Neutrophil (primary cell): ENCODE measurements around the gene SORBS1.

ENCODE experiments used
- H3K27ac ChIP-seq: fragments of 200-600 bp; sonication (generic); 2 replicates; pipeline ENCODE4 v1.5.1; 2016; ENCODE audit warnings: mild to moderate bottlenecking, moderate library complexity
- H3K27me3 ChIP-seq: fragments of 200-600 bp; sonication (generic); 2 replicates; pipeline ENCODE4 v1.6.0; 2016; ENCODE audit warnings: mild to moderate bottlenecking
- H3K36me3 ChIP-seq: fragments of 200-600 bp; sonication (generic); 2 replicates; pipeline ENCODE4 v1.5.1; 2017
- H3K4me1 ChIP-seq, 2 experiments: fragments of 200-600 bp in 1 of 2; sonication (generic) in 1 of 2; 1 replicate in 1 of 2; 2 replicates in 1 of 2; pipeline versions ENCODE4 v1.5.1 to v1.6.1; 2013 to 2016; ENCODE audit warnings: low read depth in 1 of 2, low read length in 1 of 2, mild to moderate bottlenecking in 1 of 2, moderate library complexity in 1 of 2; ENCODE audit not compliant: control insufficient read depth in 1 of 2, insufficient read depth in 1 of 2
- H3K4me3 ChIP-seq, 2 experiments: fragments of 200-600 bp in 1 of 2; sonication (generic) in 1 of 2; 1 replicate in 1 of 2; 2 replicates in 1 of 2; pipeline ENCODE4 v1.5.1; 2013 to 2016; ENCODE audit warnings: low read depth in 1 of 2, low read length in 1 of 2, mild to moderate bottlenecking in 1 of 2, moderate library complexity in 1 of 2
- H3K9me3 ChIP-seq: fragments of 200-600 bp; sonication (generic); 2 replicates; pipeline ENCODE4 v1.5.1; 2016
- CTCF ChIP-seq: fragments of 200-600 bp; sonication (generic); IDR thresholded peaks from 2 replicates; pipeline ENCODE4 v1.5.1; 2016; ENCODE audit warnings: antibody characterized with exemption

SORBS1 gene

GRCh38 chr10:95531058-95531809 is 29.9 kb downstream of the SORBS1 start:
- no peak overlapping the region for H3K4me3 ChIP-seq
- no peak for TF ChIP-seq CTCF
- H3K9me3 ChIP-seq = no peaks in the 10 kb centered on the region
- H3K4me1 ChIP-seq = no peaks in the 10 kb centered on the region
- H3K27me3 ChIP-seq = no peaks in the 10 kb centered on the region
- H3K27ac ChIP-seq = no peak overlapping the region
- H3K36me3 ChIP-seq = no peaks in the 10 kb centered on the region

- no peaks in the 10 kb centered on the region for H3K9me3 ChIP-seq
- H3K27ac ChIP-seq = no peak overlapping the region
- no peak for TF ChIP-seq CTCF
- no peaks in the 10 kb centered on the region for H3K36me3 ChIP-seq
- no peaks in the 10 kb centered on the region for H3K27me3 ChIP-seq
- H3K4me3 ChIP-seq = no peak overlapping the region
- H3K4me1 ChIP-seq = no peaks in the 10 kb centered on the region
Measured at GRCh38 chr10:95530561-95530960, 30.6 kb downstream of the SORBS1 start.

GRCh38 chr10:95530029-95530428 is 31.1 kb downstream of the SORBS1 start:
- no peaks in the 10 kb centered on the region for H3K9me3 ChIP-seq

GRCh38 chr10:95526044-95526443 is 35.1 kb downstream of the SORBS1 start:
- Histone ChIP-seq H3K4me3 (no peak overlapping the region), H3K27me3 (no peaks in the 10 kb centered on the region), H3K27ac (no peak overlapping the region), H3K4me1 (no peaks in the 10 kb centered on the region), H3K9me3 (no peaks in the 10 kb centered on the region), H3K36me3 (no peaks in the 10 kb centered on the region)
- no peak for TF ChIP-seq CTCF

More at GRCh38 chr10:95530029-95530428, 31.1 kb downstream of the SORBS1 start:
- no peaks in the 10 kb centered on the region for H3K4me1 ChIP-seq
- no peaks in the 10 kb centered on the region for H3K36me3 ChIP-seq
- no peaks in the 10 kb centered on the region for H3K27me3 ChIP-seq
- TF ChIP-seq CTCF = no peak
- no peak overlapping the region for H3K4me3 ChIP-seq
- H3K27ac ChIP-seq = no peak overlapping the region

GRCh38 chr10:95525033-95525418 is 36.1 kb downstream of the SORBS1 start:
- Histone ChIP-seq H3K27ac (no peak overlapping the region), H3K4me1 (no peaks in the 10 kb centered on the region), H3K4me3 (no peak overlapping the region), H3K27me3 (no peaks in the 10 kb centered on the region), H3K9me3 (no peaks in the 10 kb centered on the region), H3K36me3 (no peaks in the 10 kb centered on the region)
- TF ChIP-seq CTCF = no peak
